Measurements from ENCODE around the gene GTF2A1.

The GTF2A1 gene

DNA sequence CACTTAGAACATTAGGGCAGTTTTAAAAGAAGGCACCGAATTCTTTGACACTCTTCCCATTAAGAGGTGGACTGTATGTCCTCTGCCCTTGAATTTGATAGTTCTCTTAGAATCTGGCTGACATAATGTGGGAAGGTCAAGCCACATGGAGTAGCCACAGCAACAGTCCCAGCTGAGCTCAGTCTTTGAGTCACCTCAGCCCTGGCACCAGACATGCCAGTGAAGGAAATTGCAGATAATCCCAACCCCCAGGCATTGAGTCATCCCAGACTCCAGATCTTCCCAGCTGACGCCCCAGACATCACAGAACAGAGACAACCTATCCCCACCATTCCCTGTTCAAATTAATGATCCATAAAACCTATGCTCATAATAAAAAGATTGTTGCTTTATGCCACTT lies 83.4 kb downstream of the GTF2A1 start:
- no peak for DNase-seq (ENCODE audit: low read depth in 2 of 2)

DNA sequence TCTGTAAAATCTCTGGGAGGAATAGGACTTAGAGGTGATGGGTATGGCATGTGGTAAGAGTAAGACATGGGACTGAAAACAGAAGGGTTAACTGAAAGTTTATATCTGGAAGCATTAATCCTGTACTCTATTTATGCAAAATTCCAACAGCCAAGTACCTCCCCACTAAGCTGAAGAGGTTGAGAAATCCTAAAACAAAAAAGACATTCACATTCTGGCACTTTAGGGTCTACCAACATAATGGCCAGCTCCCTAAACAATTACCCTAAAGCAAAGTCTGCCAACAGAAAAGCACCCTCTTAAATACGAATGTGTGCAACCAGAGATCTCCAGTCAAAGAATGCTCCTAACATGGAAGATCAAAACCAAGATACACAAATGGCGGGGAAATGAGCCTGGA lies 87.4 kb downstream of the GTF2A1 start:
- no peak for DNase-seq (ENCODE audit: low read depth in 2 of 2)

DNA sequence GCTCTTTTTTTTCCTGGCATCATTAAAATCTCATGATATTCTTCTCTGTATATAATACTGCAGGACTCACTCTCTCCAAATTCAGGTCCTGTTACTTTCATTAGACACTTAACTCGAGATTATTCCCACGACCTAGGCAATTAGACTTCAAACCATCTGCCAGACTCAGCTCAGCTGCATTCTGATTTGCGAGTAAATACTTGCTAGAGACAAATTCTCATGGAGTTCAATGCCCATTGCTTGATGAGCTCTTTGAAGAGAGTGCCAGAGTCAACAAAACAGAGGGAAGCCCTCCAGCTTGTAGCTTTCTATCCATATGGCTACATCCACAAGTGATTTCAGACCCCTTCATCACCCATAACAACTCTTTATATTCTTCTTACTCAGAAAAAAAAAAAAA lies 88.3 kb downstream of the GTF2A1 start:
- DNase-seq (ENCODE audit: low read depth in 2 of 2) = no peak

DNA sequence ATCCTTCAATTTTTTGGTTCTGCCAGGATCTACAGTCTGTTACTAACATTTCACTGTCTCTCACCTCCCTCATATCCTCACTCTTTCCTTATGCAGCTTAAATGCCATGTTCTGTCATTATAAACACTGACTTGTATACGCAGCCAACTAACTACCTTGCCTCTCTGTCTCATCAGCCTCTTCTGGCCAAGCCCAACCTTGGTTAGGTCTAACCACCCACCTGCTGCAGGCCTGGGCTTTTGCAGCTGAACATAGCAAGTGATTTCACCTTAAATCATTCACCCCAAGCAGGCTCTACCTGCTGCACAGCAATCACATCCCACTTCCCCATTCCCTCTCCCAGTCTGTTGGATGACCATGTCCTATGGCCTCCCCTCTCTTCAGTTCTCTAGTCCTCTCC lies 91.5 kb downstream of the GTF2A1 start:
- DNase-seq (ENCODE audit: low read depth in 2 of 2) = no peak

DNA sequence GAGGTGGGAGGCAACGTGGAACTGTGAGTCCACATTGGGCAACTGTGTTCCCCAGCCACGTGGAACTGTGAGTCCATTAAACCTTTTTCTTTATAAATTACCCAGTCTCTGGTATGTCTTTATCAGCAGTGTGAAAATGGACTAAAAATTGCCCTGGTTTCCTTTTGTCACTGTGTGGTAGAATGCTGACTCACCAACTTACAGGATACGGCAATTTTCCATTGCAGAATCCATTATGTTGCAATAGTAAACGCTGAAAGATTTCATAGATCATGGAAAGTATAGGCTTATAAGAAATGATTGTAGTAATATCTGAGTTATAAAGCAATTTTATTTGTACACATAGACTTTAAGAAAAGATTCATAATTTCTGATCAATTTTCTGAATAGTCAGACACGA lies 93.0 kb downstream of the GTF2A1 start:
- no peak for DNase-seq (ENCODE audit: low read depth in 2 of 2)

DNA sequence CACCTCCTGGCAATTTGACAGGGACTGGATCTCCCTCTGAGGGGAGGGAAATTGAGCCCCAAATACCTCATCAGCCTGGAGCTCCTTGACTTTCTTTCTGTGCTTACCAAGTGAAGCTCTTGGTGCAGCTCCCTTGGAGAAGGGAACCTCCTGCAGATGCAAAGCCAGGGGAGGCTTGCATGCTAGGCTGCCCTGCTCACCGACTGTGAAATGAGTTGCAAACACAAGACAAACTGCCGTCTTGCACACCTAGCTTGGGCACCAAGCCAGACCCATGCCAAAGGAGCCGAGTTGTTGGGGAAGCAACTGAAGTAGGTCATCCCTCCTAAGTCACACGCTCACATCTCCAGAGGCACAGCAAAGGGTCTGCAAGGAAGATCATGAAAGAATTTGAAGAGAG lies 95.2 kb downstream of the GTF2A1 start:
- DNase-seq (ENCODE audit: low read depth in 2 of 2) = no peak
